K562 (cell line): Measurements from ENCODE around the gene SDSL. TPM values are rescaled to one million over a fixed set of nuclear protein-coding genes. Genes with fewer than 3 reads are reported as not detected.

Experiments
- ATAC-seq: fragments of 200-7000 bp; cut with Tn5 transposase; 3 replicates; pipeline ENCODE4 v1.9.1; 2020; ENCODE audit warnings: moderate library complexity
- BruUV-seq: library from RNA; stranded (reverse); fragments of 400-500 nt; replicated peaks from 2 replicates; lab custom pipeline; 2021; lab: Mats Ljungman, UMichigan
- CTCF ChIA-PET: fragments of 300-600 bp; formaldehyde crosslinking; extraction: SDS; loops from one replicate; lab custom pipeline; 2021; ENCODE audit warnings: low intra/inter-chr PET ratio; lab: Yijun Ruan, JAX
- POLR2A ChIA-PET: fragments of 300-600, 350-650 bp; sonication (Branson Sonifier 250); formaldehyde crosslinking; extraction: SDS; loops from one replicate; lab custom pipeline; 2021; ENCODE audit warnings: antibody characterized with exemption, inconsistent platforms; lab: Yijun Ruan, JAX
- DNase-seq, 4 experiments: peaks; one replicate each; pipeline versions ENCODE4 v3.0.0 to v3.0.0-alpha.2; 2011 to 2018; ENCODE audit warnings: low spot score in 3 of 4, mixed read lengths in 3 of 4; ENCODE audit errors: extremely low read depth in 1 of 4
- FAIRE-seq: peaks from 2 replicates; lab custom pipeline; 2011; peaks lifted over from hg19 to GRCh38; lab: Jason Lieb, UNC
- H2AFZ ChIP-seq: 2 replicates; pipeline ENCODE4 v1.6.0; 2011; ENCODE audit warnings: low read depth, low read length, control low read depth, inconsistent platforms
- H3K27ac ChIP-seq: fragments of 200-600 bp; 3 replicates; pipeline ENCODE4 v1.8.0; 2011; ENCODE audit warnings: low read depth, mild to moderate bottlenecking, control low read depth, inconsistent platforms, low read length, moderate library complexity, mixed read lengths; ENCODE audit errors: extremely low read depth
- H3K27me3 ChIP-seq, 2 experiments: fragments of 300-600 bp in 1 of 2; 2 replicates in 1 of 2; 3 replicates in 1 of 2; pipeline versions ENCODE4 v1.6.0 to v1.8.0; 2011; ENCODE audit warnings: inconsistent platforms in 2 of 2, low read length in 2 of 2, mild to moderate bottlenecking in 1 of 2, mixed read lengths in 1 of 2, moderate library complexity in 1 of 2; ENCODE audit not compliant: control insufficient read depth in 2 of 2, insufficient read depth in 2 of 2
- H3K36me3 ChIP-seq: fragments of 300-600 bp; 3 replicates; pipeline ENCODE4 v1.8.0; 2011; ENCODE audit warnings: mild to moderate bottlenecking, low read length, inconsistent platforms; ENCODE audit not compliant: control insufficient read depth, insufficient read depth
- H3K4me1 ChIP-seq, 2 experiments: fragments of 200-600 bp in 1 of 2; replicated peaks in 1 of 2; 2 replicates in 1 of 2; 3 replicates in 1 of 2; pipeline versions ENCODE4 v1.5.1 to v1.8.0; 2011; ENCODE audit warnings: inconsistent platforms in 2 of 2, low read length in 2 of 2, mild to moderate bottlenecking in 1 of 2, mixed read lengths in 1 of 2, moderate library complexity in 1 of 2; ENCODE audit not compliant: control insufficient read depth in 2 of 2, insufficient read depth in 2 of 2
- H3K4me2 ChIP-seq: 2 replicates; pipeline ENCODE4 v1.6.1; 2011; ENCODE audit warnings: low read length, control low read depth, inconsistent platforms, mixed read lengths; ENCODE audit not compliant: insufficient read depth
- H3K4me3 ChIP-seq: fragments of 200-600 bp; sonication (generic), shearing (Covaris generic); 2 replicates; pipeline ENCODE4 v1.5.1; 2016; ENCODE audit warnings: control low read depth, inconsistent platforms
- H3K79me2 ChIP-seq: fragments of 200-600 bp; 3 replicates; pipeline ENCODE4 v1.8.0; 2011; ENCODE audit warnings: low read length, inconsistent platforms; ENCODE audit not compliant: control insufficient read depth, insufficient read depth
- H3K9ac ChIP-seq, 2 experiments: 2 replicates each; pipeline versions ENCODE4 v1.6.0 to v1.6.1; 2011; ENCODE audit warnings: low read depth in 2 of 2, low read length in 2 of 2, control low read depth in 1 of 2, inconsistent platforms in 1 of 2, mild to moderate bottlenecking in 1 of 2, mixed read lengths in 1 of 2; ENCODE audit not compliant: insufficient read depth in 1 of 2
- H3K9me1 ChIP-seq: one replicate; pipeline ENCODE4 v1.6.0; 2011; ENCODE audit warnings: inconsistent platforms, mild to moderate bottlenecking, low read length, moderate library complexity; ENCODE audit not compliant: control insufficient read depth, insufficient read depth
- H3K9me3 ChIP-seq: replicated peaks from 2 replicates; pipeline ENCODE4 v1.5.1; 2011; ENCODE audit warnings: low read depth, low read length, inconsistent platforms; ENCODE audit not compliant: control insufficient read depth, insufficient read depth
- H4K20me1 ChIP-seq: replicated peaks from 2 replicates; pipeline ENCODE4 v1.6.1; 2011; ENCODE audit warnings: low read length, inconsistent platforms, mixed read lengths; ENCODE audit not compliant: control insufficient read depth, insufficient read depth
- MAZ ChIP-seq, 2 experiments: fragments of 450-650 bp in 1 of 2; sonication (generic) in 1 of 2; formaldehyde crosslinking; IDR thresholded peaks in 1 of 2; conservative IDR thresholded peaks in 1 of 2; 2 replicates each; pipeline versions ENCODE4 v1.4.0 to v1.5.0; 2020; ENCODE audit warnings: mild to moderate bottlenecking in 1 of 2, missing genetic modification reagents in 1 of 2
- PHF21A ChIP-seq: fragments of 450-650 bp; IDR thresholded peaks from 2 replicates; pipeline ENCODE4 v1.6.1; 2017; ENCODE audit warnings: low read depth, borderline replicate concordance
- RBFOX2 ChIP-seq: fragments of 200-400 bp; formaldehyde crosslinking; IDR thresholded peaks from 2 replicates; pipeline ENCODE4 v1.6.1; 2017; ENCODE audit warnings: low read depth, mild to moderate bottlenecking, low read length, moderate library complexity
- TAF7 ChIP-seq: fragments of 450-650 bp; IDR thresholded peaks from 2 replicates; pipeline ENCODE4 v1.6.1; 2016; ENCODE audit warnings: missing genetic modification characterization, missing compliant biosample characterization
- ZNF253 ChIP-seq: fragments of 250-450 bp; sonication (Bioruptor Pico); conservative IDR thresholded peaks from 2 replicates; pipeline ENCODE4 v1.6.1; 2021; ENCODE audit warnings: mild to moderate bottlenecking
- ZNF316 ChIP-seq: fragments of 450-650 bp; IDR thresholded peaks from 2 replicates; pipeline ENCODE4 v1.6.1; 2016
- WGBS: fragments of 100-300 bp; shearing (Covaris generic); methylation state at CpG from one replicate; pipeline ENCODE4 v1.1.6; 2016; ENCODE audit warnings: low coverage, mixed read lengths; ENCODE audit not compliant: insufficient coverage; ENCODE audit errors: missing lambda C conversion rate; 5-methylcytosine and 5-hydroxymethylcytosine counted together
- in situ Hi-C: fragments of 300-500 bp; cut with MboI; formaldehyde crosslinking; loops from 4 replicates; pipeline ENCODE4 v1.15.0; 2018; ENCODE audit warnings: inconsistent platforms, mixed read lengths
- intact Hi-C: fragments of 100-400 bp; cut with micrococcal nuclease; formaldehyde crosslinking; loops from 2 replicates; pipeline ENCODE4 v1.14.2; 2022
- polyA plus RNA-seq, 8 experiments: library from polyadenylated mRNA; depleted of rRNA in 4 of 8; stranded (reverse) in 5 of 8; unstranded in 3 of 8; fragments of >200 nt; fragmentation: Nextera tagmentation in 2 of 8; fragmentation: Illumina TruSeq in 1 of 8; extraction: Ambion mirVana in 2 of 8; extraction: Trizol in 1 of 8; gene quantifications; 2 replicates each; pipeline versions ENCODE4 v1.2.1 to v1.2.3, GENCODE V29; 2011 to 2014; ENCODE audit warnings: inconsistent platforms in 1 of 8, missing spikeins in 1 of 8
- total RNA-seq, 7 experiments: library from RNA; depleted of rRNA in 6 of 7; stranded (reverse); fragments of >200 nt in 6 of 7; fragmentation: Illumina TruSeq in 2 of 7; extraction: Trizol in 2 of 7; gene quantifications; 2 replicates each; pipeline versions ENCODE4 v1.2.1 to v1.2.3, GENCODE V29; 2011 to 2021; ENCODE audit warnings: low replicate concordance in 1 of 7
- TF ChIP-seq, protein P1 (sequence below): fragments of 450-650 bp; IDR thresholded peaks from 2 replicates; pipeline ENCODE4 v1.6.1; 2017; ENCODE audit warnings: antibody characterized with exemption
- TF ChIP-seq, protein P2 (sequence below), 2 experiments: fragments of 450-650 bp; formaldehyde crosslinking in 1 of 2; IDR thresholded peaks; 2 replicates each; pipeline versions ENCODE4 v1.4.0 to v1.6.1; 2014 to 2020; ENCODE audit warnings: mild to moderate bottlenecking in 2 of 2, borderline replicate concordance in 1 of 2, low read depth in 1 of 2

SDSL gene
- total and polyA plus RNA-seq, 9 of the 15 experiments (the other 6 are each of a cell fraction or from before 2014, with no cell fraction given), result 0.31 to 11.0 (median 7.4) TPM

DNA sequence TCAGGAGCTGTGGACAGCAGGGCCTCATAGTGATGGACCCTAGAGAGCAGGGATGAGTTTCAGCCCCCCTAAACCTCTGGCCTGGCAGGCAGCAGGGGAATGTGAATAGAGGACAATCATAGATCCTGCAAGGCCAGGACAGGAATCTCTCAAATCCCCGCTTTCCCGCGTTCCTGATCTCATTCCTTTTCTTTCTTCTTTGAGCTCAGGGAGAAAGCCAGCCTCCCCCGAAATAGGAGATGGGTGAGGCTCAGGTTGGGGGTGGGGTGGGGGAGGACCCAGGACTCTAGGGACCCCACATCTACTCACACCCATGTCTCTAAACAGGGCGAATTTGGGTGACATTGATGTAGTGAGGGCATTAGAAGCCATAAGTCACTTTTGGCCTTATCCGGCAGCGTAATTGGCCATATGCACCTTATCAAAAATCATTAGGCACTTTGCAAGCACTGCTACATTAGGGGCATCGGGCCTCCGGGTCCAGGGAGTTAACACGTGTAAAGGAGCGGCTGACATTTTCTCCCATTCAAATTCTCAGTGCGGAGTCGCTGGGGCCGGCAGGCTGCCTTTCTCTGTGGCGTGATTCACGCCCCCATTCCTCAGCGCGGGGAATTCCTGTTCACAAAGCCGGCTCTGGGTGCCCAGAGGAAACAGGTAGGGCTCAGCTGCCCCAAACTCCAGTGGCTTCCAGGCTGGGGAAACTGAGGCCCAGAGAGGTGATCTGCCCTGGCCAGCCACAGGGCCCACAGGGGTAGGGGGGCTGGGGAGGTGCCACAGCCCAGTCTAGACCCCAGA, 48.0 kb downstream of the SDSL start (continued):
- TF ChIP-seq MAZ (CRISPR knock-in tag; conservative IDR thresholded peaks at IDR 0.05 in 1 of 2, IDR thresholded peaks at IDR 0.05 in 1 of 2), result no peak
- TF ChIP-seq, protein P1, sequence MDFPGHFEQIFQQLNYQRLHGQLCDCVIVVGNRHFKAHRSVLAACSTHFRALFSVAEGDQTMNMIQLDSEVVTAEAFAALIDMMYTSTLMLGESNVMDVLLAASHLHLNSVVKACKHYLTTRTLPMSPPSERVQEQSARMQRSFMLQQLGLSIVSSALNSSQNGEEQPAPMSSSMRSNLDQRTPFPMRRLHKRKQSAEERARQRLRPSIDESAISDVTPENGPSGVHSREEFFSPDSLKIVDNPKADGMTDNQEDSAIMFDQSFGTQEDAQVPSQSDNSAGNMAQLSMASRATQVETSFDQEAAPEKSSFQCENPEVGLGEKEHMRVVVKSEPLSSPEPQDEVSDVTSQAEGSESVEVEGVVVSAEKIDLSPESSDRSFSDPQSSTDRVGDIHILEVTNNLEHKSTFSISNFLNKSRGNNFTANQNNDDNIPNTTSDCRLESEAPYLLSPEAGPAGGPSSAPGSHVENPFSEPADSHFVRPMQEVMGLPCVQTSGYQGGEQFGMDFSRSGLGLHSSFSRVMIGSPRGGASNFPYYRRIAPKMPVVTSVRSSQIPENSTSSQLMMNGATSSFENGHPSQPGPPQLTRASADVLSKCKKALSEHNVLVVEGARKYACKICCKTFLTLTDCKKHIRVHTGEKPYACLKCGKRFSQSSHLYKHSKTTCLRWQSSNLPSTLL, result no peak
- no peak for TF ChIP-seq ZNF253 (CRISPR knock-in tag)
- TF ChIP-seq ZNF316, result no peak
- no peak for TF ChIP-seq RBFOX2
- TF ChIP-seq PHF21A, result no peak
- TF ChIP-seq, all 486 proteins: peak for 0

DNA sequence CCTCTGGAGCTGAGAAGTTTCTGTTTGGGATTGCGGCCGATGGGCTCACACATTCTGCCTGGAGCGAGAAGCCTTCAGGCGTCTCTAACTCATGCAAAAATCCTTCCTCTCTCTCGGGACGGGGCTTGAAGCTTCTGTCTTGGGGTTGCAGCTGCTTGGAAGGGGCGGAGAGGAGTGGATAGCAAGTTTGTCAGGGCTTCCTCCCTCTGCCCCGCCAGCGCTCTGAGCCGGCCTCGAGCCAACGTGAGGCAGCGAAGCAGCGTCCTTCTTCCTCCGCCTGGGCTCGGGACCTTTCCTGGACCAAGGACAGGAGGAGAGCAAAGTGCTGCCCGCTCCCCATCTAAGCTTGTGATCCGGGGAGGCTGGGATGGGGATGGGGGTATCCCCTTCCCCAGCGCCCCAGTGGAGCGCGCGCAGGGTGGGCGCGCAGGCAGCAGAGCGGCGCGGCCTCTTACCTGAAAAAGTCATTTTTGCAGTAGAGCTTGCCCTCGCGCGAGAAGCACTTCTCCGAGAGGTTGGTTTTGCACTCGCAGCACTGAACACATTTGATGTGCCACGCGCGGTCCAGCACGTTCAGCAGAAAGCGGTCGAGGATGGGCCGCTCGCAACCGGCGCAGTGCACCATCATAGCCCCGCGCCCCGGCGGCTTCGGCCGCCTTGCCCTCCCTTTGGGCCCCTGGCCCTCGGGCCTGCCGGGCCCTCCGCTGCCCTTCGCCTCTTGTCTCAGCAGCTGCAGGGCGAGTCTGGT, 48.9 kb downstream of the SDSL start:
- no peak overlapping the region for H3K4me3 ChIP-seq
- TF ChIP-seq, protein P2, sequence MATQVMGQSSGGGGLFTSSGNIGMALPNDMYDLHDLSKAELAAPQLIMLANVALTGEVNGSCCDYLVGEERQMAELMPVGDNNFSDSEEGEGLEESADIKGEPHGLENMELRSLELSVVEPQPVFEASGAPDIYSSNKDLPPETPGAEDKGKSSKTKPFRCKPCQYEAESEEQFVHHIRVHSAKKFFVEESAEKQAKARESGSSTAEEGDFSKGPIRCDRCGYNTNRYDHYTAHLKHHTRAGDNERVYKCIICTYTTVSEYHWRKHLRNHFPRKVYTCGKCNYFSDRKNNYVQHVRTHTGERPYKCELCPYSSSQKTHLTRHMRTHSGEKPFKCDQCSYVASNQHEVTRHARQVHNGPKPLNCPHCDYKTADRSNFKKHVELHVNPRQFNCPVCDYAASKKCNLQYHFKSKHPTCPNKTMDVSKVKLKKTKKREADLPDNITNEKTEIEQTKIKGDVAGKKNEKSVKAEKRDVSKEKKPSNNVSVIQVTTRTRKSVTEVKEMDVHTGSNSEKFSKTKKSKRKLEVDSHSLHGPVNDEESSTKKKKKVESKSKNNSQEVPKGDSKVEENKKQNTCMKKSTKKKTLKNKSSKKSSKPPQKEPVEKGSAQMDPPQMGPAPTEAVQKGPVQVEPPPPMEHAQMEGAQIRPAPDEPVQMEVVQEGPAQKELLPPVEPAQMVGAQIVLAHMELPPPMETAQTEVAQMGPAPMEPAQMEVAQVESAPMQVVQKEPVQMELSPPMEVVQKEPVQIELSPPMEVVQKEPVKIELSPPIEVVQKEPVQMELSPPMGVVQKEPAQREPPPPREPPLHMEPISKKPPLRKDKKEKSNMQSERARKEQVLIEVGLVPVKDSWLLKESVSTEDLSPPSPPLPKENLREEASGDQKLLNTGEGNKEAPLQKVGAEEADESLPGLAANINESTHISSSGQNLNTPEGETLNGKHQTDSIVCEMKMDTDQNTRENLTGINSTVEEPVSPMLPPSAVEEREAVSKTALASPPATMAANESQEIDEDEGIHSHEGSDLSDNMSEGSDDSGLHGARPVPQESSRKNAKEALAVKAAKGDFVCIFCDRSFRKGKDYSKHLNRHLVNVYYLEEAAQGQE (IDR thresholded peaks at IDR 0.05; ENCODE audit: borderline replicate concordance), result no peak
- TF ChIP-seq, protein P2 (CRISPR knock-in tag; IDR thresholded peaks at IDR 0.05; ENCODE audit: low read depth), result no peak
- no peak for TF ChIP-seq TAF7
- no TSS peak for BruUV-seq
- DNase-seq (no peak), ATAC-seq (no peak), FAIRE-seq (no peak)
- H3K79me2 ChIP-seq, result no peaks in the 10 kb centered on the region
- H3K27ac ChIP-seq, result no peak overlapping the region
- CTCF ChIA-PET, result no interaction called here
- intact Hi-C loops, result no loop called here
- no peak overlapping the region for H3K4me2 ChIP-seq
- no peaks in the 10 kb centered on the region for H3K9me1 ChIP-seq
- POLR2A ChIA-PET, result no interaction called here
- peaks cover 0 to 34% of the 10 kb centered on the region in 2 experiments; a peak in 3 of 5 replicates for H3K4me1 ChIP-seq
- H3K27me3 ChIP-seq, result peaks cover 82 to 97% of the 10 kb centered on the region in 2 experiments
- in situ Hi-C loops, result no loop called here
- 34% methylated on average over 45 of the region's 53 CpGs for WGBS
- H3K36me3 ChIP-seq, result no peaks in the 10 kb centered on the region
- H3K9ac ChIP-seq, result no peak overlapping the region
- H3K9me3 ChIP-seq, result no peaks in the 10 kb centered on the region
- peaks cover 24% of the 10 kb centered on the region for H4K20me1 ChIP-seq
- no peak overlapping the region for H2AFZ ChIP-seq
